ES-I3 (cell line): Measurements from ENCODE around the gene CALML4.
A peak's percentile ranks its signal among the peaks of the same experiment; 100 is the strongest.
"Not testable (repeated sequence)": the region's sequence is repeated elsewhere in the genome, so short reads cannot be mapped to it uniquely, and the experiment has no call there.

Source experiments
- H3K36me3 ChIP-seq: 2 replicates; pipeline ENCODE4 v1.6.1; 2013; ENCODE audit warnings: mild to moderate bottlenecking, low read length, control low read depth, moderate library complexity; ENCODE audit not compliant: insufficient read depth
- H3K4me1 ChIP-seq: 2 replicates; pipeline ENCODE4 v1.6.1; 2013; ENCODE audit warnings: mild to moderate bottlenecking, control low read depth, low read length; ENCODE audit not compliant: insufficient read depth
- H3K9ac ChIP-seq: 2 replicates; pipeline ENCODE4 v1.6.1; 2013; ENCODE audit warnings: low read depth, mild to moderate bottlenecking, low read length, moderate library complexity
- H3K9me3 ChIP-seq: 2 replicates; pipeline ENCODE4 v1.6.1; 2013; ENCODE audit warnings: mild to moderate bottlenecking, low read length, moderate library complexity; ENCODE audit not compliant: control insufficient read depth, insufficient read depth

Gene CALML4

DNA sequence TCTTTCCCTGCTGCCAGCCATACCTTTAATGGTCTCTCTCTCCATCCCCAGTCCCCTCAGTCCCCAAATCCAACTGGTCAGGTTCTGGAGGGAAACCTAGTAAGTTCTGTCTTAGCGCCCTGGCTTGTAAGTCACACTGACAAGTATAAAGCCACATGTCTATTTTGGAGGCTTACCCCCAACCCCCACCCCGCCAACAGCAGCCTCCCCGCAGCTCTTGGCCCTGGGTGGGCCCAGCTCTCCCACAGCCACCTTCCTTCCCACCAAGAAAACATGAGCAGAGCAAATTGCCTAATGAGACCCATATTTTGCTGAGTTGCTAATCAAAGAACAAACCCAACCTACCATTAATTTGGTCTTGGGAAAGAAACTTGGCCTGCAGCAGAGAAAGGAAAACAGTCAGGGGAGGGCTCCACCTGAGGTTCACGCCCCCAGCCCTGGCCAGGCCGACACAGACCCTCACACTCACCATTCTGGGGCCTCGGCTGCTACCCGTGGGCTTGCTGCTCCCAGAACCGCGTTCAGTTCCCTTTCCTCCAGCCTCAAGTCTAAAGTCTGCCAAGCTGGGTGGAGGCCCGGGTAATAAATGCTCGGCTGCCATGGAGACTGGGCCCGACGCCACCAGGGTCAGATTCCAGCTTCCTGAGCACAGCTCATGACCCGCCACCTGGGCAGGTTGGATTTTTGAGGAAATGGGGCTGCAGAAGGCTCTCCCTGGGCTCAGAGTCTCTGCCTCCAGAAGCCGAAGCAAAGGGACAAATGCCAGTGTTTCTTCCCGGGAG is at the start of gene CALML4:
Gene CALML4 (minus strand): TSS at position 557 of the 782 bp plus-strand sequence. CDS start 85 bp downstream, at position 472.
- no peak within 1 kb of the TSS for H3K9ac ChIP-seq

DNA sequence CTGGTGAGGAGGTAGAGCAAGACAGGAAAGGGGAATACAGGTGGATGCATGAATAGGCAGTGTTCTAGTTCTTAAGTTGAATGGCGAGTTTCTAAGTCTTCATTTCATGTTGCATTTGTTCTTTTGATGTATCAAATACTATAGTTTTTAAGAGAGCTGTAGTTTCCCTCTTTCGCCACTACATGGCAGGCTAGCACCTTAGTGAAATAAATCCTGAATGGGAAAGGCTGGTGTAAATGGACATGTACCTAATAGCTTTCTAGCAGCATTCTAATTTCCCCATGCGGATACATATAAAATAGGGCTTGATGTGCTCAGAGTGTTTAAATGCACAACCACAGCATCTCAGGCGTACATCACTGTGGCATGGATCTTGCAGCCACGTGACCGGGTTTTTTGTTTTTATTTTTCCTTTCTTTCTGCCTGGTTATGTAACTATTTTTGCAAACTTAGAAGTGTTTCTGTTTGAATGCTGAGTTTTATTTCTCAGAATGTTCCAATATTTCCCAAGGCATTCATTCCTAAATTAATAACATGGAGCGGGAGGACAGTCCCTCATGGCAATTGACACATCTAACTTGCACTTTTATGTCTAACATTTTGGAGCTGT is 47.9 kb upstream of the CALML4 start:
- no peaks in the 10 kb centered on the region for H3K4me1 ChIP-seq
- H3K9ac ChIP-seq: no peak overlapping the region

More for the DNA sequence above, at the start of gene CALML4:
- Histone ChIP-seq H3K4me1 (peaks cover 33% of the 10 kb centered on the region), H3K36me3 (no peaks in the 10 kb centered on the region), H3K9me3 (no peaks in the 10 kb centered on the region)

GRCh38 chr15:68249058-68249713 is 44.1 kb upstream of the CALML4 start:
- no peaks in the 10 kb centered on the region for H3K36me3 ChIP-seq
- no peaks in the 10 kb centered on the region for H3K4me1 ChIP-seq
- H3K9me3 ChIP-seq: no peaks in the 10 kb centered on the region; the same call in 1 of the 2 replicates
- H3K9ac ChIP-seq: no peak overlapping the region

More for the DNA sequence above, 47.9 kb upstream of the CALML4 start:
- no peaks in the 10 kb centered on the region for H3K9me3 ChIP-seq
- no peaks in the 10 kb centered on the region for H3K36me3 ChIP-seq

DNA sequence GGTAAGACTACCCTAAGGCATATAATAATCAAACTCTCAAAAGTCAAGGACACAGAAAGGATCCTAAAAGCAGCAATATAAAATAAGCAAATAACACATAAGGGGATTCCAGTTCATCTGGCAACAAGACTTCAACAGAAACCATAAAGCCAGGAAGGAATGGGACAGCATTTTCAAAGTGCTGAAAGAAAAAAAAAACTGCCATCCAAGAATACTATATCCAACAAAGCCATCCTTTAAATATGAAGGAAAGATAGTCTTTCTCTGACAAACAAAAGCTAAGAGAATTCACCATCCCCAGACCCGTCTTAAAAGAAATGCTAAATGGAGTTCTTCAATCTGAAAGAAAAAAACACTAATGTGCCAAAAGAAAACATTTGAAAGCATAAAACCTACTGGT is 39.1 kb upstream of the CALML4 start:
- Histone ChIP-seq H3K4me1 (no peaks in the 10 kb centered on the region), H3K9ac (no peak overlapping the region), H3K9me3 (no peaks in the 10 kb centered on the region; the same call in 1 of the 2 replicates), H3K36me3 (no peaks in the 10 kb centered on the region)

DNA sequence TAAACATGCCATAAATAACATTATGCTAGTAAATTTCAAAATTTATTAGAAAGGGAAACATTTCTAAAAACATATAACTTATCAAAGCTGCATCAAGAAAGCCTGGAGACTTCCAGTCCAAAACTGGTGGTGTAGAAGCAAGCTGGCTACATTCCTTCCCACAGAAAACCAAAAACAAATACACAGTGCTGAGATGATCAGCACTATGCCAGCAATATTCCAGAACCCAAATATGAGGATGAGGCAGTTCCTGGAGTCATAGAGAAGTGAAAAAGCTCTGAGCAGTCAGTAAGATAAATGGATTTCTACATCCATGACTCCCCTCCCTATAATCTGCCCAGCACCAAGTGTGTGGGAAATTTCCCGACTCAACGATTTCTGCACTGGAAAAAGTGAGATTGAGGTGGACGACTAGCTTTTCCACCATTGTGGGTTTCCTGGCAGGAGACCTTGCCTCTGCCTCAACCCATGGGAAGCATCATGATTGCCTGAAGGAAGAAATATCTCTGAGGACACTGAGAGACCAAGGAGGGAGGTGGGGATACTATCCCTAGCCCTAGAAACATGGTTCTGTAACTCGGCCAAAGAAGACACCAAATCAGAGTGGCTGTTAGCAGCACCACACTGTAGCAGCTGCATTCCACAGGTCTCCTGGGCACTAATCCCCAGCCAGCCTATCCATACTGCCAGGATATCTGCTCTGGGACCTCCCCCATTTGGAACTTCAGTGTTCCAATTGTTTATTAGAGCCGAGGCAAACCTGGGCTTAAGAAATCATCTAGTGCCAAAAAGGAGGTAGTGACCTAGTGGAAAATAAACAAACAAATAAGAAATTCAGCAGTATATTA is 36.2 kb upstream of the CALML4 start:
- no peaks in the 10 kb centered on the region; the same call in 1 of the 2 replicates for H3K9me3 ChIP-seq
- no peak overlapping the region for H3K9ac ChIP-seq
- no peaks in the 10 kb centered on the region for H3K4me1 ChIP-seq
- no peaks in the 10 kb centered on the region for H3K36me3 ChIP-seq

DNA sequence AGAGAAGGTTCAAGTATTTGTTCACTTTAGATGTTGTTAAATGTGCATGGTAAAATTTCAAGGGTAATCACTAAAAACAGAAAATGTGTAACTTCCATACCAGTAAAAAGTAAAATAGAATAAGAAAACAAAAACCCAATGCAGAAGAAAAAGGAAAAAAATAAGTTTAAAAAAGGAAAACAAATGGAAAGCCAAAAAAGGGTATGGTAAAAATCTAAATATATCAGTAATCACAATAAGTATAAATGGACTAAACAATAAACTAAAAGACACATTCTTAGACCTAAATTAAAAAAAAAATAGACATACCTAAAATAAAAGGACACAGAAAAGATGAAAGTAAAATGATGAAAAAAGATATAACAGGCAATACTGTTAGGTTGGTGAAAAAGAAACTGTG is 33.9 kb upstream of the CALML4 start:
- no peaks in the 10 kb centered on the region; the same call in 1 of the 2 replicates for H3K9me3 ChIP-seq
- no peak overlapping the region for H3K9ac ChIP-seq
- no peaks in the 10 kb centered on the region; the same call in 1 of the 2 replicates for H3K4me1 ChIP-seq
- H3K36me3 ChIP-seq: no peaks in the 10 kb centered on the region

GRCh38 chr15:68235022-68235421 is 29.9 kb upstream of the CALML4 start:
- Histone ChIP-seq H3K9ac (no peak overlapping the region), H3K4me1 (no peaks in the 10 kb centered on the region; the same call in 1 of the 2 replicates), H3K36me3 (no peaks in the 10 kb centered on the region), H3K9me3 (no peaks in the 10 kb centered on the region)

GRCh38 chr15:68234520-68234919 is 29.4 kb upstream of the CALML4 start:
- H3K4me1 ChIP-seq, H3K9ac ChIP-seq, H3K9me3 ChIP-seq, H3K36me3 ChIP-seq: not testable (repeated sequence)

DNA sequence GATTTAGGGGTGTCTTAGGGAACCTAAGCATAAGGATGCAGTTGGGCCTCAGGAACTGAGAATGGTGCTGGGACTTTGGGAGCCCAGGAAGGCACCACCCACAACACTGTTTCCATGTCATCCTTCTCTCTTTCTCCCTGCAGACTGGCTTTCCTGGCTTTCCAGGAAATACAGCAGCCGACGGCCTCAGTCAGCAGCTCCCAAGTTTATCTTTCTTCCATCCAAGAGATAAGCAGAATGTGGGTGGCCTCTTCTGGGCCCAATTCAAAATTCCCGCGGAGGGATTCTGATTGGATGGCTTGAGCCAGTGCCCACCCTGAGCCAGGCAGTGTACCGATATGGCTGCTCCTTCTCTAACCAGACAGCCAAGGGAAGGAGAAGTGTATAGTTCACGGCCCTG is 28.9 kb upstream of the CALML4 start:
- no peak overlapping the region for H3K9ac ChIP-seq
- no peaks in the 10 kb centered on the region for H3K36me3 ChIP-seq
- H3K9me3 ChIP-seq: no peaks in the 10 kb centered on the region
- no peaks in the 10 kb centered on the region; the same call in 1 of the 2 replicates for H3K4me1 ChIP-seq

GRCh38 chr15:68232937-68233336 is 27.8 kb upstream of the CALML4 start:
- no peaks in the 10 kb centered on the region for H3K9me3 ChIP-seq
- no peaks in the 10 kb centered on the region; the same call in 1 of the 2 replicates for H3K4me1 ChIP-seq
- H3K36me3 ChIP-seq: no peaks in the 10 kb centered on the region
- no peak overlapping the region for H3K9ac ChIP-seq

DNA sequence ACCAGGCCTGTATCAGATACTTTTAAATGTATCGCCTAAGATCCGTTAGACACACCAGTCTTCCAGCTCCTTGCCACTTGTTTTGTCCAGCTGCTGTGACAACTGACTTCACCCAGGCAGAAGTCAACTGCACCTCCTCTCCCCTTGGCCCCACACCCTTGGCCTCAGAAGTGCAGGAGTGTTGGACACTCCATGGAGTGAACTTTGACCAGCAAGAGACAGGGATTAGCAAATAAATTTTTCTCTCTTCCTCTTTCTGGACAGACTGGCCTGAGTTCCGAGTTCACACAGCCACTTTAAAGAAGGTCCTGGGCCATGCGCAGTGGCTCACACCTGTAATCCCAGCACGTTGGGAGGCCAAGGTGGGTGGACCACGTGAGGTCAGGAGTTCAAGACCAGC is 27.3 kb upstream of the CALML4 start:
- H3K36me3 ChIP-seq: no peaks in the 10 kb centered on the region
- H3K9me3 ChIP-seq: no peaks in the 10 kb centered on the region
- H3K4me1 ChIP-seq: peaks cover 4% of the 10 kb centered on the region
- H3K9ac ChIP-seq: no peak overlapping the region

DNA sequence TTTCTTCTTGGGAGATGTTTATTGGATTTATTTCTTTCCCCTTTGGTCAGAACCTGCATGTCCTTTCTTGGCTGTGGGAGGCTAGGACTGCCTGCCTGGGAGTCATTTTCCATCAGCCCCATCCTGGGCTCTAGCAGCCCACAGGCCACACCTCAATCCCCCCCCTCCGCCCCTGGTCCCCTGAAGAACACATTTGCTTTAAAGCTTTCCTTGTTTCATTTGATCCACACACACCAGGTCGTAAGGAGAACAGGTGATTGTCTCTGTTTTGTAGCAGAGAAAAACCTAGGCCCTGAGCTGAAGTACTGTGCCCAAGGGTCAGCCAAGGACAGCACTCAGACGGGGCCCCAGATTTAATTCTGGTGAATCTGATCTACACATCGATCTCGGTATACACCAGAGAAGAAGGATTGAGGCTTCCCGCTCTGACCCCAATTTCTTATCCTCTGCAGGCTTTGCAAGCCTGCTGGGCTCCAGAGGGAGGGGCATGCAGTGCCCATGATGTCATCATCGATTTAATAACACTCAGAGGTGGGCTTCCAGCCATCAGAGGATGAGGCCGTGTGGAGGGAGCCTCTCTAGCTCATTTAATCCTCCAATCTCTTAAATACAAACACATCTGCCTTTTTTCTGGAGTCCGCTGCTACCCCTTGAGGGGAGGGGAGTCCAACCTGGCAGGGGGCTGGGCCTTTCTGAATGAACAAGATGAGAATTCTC is 26.1 kb upstream of the CALML4 start:
- Histone ChIP-seq H3K36me3 (no peaks in the 10 kb centered on the region), H3K9ac (no peak overlapping the region), H3K9me3 (no peaks in the 10 kb centered on the region), H3K4me1 (peaks cover 7% of the 10 kb centered on the region)

GRCh38 chr15:68230157-68231100 is 25.3 kb upstream of the CALML4 start:
- Histone ChIP-seq H3K4me1 (peaks cover 7% of the 10 kb centered on the region), H3K36me3 (no peaks in the 10 kb centered on the region), H3K9ac (peak overlapping the region; percentile 88), H3K9me3 (no peaks in the 10 kb centered on the region)
